Retinal pigment epithelial cell (primary cell): ENCODE data around the gene GNAZ.

ENCODE experiments used
- DNase-seq: peaks from one replicate; pipeline ENCODE4 v3.0.0-alpha.2; 2010; ENCODE audit warnings: low read depth
- H3K4me3 ChIP-seq: 2 replicates; pipeline ENCODE4 v1.5.1; 2011; ENCODE audit warnings: mild to moderate bottlenecking, low read length, control low read depth, moderate library complexity
- CTCF ChIP-seq: conservative IDR thresholded peaks from 2 replicates; pipeline ENCODE4 v1.5.1; 2011; ENCODE audit warnings: low read depth, low read length, control low read depth, inconsistent platforms

The GNAZ gene

GRCh38 chr22:23060612-23061400, 9.5 kb upstream of the GNAZ start:
- no peak overlapping the region for H3K4me3 ChIP-seq
- no peak for TF ChIP-seq CTCF
- no peak for DNase-seq

- no peak overlapping the region for H3K4me3 ChIP-seq
- no peak for DNase-seq
- TF ChIP-seq CTCF: no peak
These were observed 8.6 kb upstream of the GNAZ start for GRCh38 chr22:23061471-23062280.

- no peak for TF ChIP-seq CTCF
- no peak for DNase-seq
- no peak overlapping the region for H3K4me3 ChIP-seq
These were observed 7.4 kb upstream of the GNAZ start for GRCh38 chr22:23062616-23063538.

- no peak overlapping the region for H3K4me3 ChIP-seq
- DNase-seq: no peak
- TF ChIP-seq CTCF: no peak
These were observed 6.6 kb upstream of the GNAZ start for GRCh38 chr22:23063539-23064380.

- no peak for TF ChIP-seq CTCF
- no peak for DNase-seq
- H3K4me3 ChIP-seq: no peak overlapping the region
These were observed 5.8 kb upstream of the GNAZ start for GRCh38 chr22:23064381-23065068.

GRCh38 chr22:23065069-23065451, 5.3 kb upstream of the GNAZ start:
- H3K4me3 ChIP-seq: no peak overlapping the region
- DNase-seq: no peak
- no peak for TF ChIP-seq CTCF
